Fibroblast of skin of left biceps (primary cell): ENCODE data around the gene FST.

ENCODE experiments used
- DNase-seq, 2 experiments: peaks; one replicate each; pipeline ENCODE4 v3.0.0-alpha.2; 2013; ENCODE audit warnings: low read depth in 2 of 2

Gene FST

GRCh38 chr5:53520813-53521212 is 40.4 kb downstream of the FST start:
- no peak for DNase-seq
